ENCODE results near the gene PDSS1.

PDSS1 gene

DNA sequence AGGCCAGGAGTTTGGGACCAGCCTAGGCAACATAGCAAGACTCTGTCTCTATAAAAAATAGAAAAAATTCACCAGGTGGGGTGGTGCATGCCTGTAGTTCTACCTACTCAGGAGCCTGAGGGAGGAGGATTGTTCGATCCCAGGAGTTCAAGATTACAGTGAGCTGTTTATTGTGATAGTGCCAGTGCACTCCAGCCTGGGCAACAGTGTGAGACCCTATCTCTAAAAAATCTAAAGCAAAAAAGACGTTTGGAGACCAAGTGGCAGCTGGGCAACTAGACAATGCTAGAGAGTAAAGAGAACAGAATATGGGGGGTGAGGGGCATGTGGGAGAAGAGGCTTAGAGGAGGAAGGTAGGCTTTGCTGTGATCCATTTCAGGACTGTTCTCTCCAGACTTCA, 1.4 kb downstream of the PDSS1 start:
- DNase-seq (ENCODE audit: low read depth in 1 of 2, low spot score in 1 of 2) = no peak

DNA sequence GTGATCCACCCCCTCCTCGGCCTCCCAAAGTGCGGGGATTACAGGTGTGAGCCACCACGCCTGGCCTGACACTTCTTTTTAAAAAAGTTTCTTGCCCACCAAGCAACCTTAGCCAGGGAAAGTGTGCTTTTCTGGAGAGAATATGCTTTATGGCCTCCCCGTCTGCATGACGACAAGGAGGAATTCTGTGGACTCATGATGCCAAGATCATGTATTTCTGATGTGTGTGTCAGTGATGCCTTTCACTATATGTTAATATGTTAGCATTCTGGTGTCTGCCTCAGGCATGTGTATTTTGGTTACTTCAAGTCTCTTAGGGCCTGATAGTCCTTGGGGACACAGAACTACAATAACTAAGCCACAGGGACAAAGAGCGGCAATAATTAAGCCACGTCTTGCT, 2.1 kb downstream of the PDSS1 start:
- DNase-seq (ENCODE audit: low read depth in 1 of 2, low spot score in 1 of 2) = no peak

DNA sequence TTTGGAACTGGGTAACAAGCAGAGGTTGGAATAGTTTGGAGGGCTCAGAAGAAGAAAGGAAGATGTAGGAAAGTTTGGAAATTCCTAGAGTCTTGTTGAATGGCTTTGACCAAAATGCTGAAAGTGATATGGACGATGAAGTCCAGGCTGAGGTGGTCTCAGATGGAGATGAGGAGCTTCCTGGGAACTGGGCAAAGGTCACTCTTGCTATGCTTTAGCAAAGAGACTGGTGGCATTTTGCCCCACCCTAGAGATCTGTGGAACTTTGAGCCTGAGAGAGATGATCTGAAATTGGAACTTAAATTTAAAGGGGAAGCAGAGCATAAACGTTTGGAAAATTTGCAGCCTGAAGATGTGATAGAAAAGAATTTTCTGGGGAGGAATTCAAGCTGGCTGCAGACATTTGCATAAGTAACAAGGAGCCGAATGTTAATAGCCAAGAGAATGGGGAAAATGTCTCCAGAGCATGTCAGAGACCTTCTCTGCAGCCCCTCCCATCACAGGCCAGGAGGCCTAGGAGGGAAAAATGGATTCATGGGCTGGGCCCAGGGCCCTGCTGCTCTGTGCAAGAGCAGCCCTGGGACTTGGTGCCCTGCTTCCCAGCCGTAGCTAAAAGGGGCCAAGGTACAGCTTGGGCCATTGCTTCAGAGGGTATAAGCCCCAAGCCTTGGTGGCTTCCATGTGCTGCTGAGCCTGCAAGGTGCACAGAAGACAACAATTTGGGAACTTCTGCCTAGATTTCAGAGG, 3.6 kb downstream of the PDSS1 start:
- no peak for DNase-seq (ENCODE audit: low read depth in 1 of 2, low spot score in 1 of 2)

DNA sequence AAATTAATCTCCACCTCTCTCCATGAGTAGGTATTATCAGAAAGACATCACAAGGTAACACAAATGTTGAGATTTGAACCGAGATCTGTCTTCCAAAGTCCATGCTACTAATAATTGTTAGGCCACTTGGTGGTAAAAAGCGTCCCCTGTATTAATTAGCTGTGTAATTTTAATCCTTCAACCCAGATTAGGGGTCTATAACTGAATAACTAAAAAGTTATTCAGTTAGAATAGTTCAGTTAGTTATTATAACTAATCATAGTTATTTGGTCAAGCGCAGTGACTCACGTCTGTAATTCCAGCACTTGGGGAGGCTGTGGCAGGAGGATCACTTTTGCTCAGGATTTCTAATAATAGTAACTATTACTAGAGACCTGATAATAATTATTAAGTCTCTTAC, 5.6 kb downstream of the PDSS1 start:
- no peak for DNase-seq (ENCODE audit: low read depth in 1 of 2, low spot score in 1 of 2)

DNA sequence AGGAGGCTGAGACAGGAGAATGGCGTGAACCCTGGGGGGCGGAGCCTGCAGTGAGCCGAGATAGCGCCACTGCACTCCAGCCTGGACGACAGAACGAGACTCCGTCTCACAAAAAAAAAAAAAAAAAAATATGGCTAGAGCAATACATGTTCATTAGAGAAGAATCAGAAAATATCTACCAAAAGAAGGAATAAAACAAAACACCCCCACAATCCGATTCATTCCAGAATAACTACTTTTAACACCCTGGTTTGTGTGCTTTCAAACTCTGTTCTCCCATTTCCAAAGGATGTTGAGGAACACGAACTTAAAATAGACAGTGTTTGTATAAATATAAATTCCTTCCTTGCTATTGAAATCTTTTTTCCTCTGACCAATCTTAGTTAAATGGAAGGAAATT, 6.5 kb downstream of the PDSS1 start:
- DNase-seq (ENCODE audit: low read depth in 1 of 2, low spot score in 1 of 2) = no peak

DNA sequence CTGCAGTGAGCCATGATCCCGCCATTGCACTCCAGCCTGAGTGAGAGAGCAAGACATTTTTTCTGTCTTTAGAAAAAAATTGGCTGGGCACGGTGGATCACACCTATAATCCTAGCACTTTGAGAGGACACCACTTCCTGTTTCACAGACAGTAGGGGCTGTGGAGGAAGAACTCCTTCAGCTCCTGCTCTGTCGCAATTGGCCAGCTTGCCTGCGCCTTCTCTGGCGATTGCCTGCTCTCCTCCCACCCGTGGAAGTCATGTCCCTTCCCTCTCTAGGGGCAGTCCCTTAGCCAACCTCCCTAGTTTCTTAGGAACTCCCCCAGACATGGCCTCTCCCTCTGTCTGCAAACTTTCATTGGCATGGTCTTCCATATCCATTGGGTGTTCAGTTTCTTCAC, 8.7 kb downstream of the PDSS1 start:
- DNase-seq (ENCODE audit: low read depth in 1 of 2, low spot score in 1 of 2) = no peak

DNA sequence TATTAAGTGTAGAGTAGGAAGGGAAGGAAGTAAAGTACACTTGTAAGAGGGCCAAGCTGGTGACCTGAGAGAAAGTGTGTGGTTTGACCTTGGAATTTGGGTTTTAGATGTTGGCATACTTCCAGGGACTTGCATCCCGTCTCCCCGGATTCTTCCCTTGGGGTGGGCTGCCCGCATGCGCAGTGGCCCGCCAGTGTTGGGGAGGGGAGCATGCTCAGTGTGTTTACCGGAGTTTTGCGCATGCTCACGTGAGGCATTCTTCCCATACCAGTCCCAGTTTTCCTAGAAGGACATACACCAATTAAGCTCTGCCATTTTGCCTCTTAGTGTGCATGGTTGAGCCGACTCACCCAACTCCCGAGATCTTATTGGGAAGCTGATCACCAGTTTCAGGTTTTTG, 9.4 kb downstream of the PDSS1 start:
- DNase-seq (ENCODE audit: low read depth in 1 of 2, low spot score in 1 of 2) = no peak

DNA sequence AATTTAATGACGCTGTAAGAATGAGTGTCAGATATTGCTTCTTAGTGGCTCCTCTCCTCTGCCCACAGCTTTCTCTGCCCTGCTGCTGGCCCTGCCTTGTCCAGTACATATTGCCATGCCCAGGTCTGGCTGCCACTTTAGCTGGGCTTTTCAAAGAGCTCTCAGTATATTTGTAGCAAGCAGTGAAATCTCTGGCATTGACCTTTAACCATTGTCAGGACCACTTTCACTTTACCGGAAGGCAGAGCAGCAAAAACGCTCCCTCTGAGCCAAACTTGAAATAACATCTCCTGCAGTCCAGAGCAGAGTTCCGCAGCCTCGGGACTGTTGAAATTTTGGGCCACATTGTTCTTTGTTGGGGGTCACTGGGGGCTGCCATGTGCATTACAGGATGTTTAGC, 13.8 kb downstream of the PDSS1 start:
- no peak for DNase-seq (ENCODE audit: low read depth in 1 of 2, low spot score in 1 of 2)

DNA sequence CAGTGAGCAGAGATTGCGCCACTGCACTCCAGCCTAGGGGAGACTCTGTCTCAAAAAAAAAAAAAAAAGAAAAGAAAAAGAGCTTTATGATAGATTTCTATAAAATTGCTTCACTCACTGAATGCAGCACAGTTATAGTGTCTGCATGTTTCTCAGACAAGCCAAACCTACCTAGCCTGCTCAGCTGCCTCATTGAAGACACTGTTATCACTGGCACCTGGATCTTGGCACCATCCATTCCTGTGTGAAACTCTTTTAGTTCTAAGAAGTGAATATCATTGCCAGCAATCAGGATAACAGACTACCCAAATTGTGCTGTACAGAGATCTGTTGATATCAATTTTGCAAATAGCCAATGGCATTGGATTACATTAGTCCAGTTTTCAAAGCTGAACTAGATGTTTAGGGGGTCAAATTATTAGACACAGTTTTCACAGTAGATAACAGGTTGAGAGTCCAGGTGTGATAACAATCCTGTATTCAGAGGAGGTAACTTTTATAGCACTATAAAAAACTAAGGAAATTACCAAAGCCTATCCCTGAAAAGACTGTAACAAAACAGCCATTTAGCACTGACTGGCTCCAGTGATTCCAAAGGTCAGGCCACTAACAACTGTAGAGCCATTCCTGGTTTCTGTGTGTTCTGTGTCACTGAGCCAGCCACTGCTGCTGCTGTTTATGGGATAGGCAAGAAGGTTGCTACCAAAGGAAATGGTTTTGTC, 17.1 kb downstream of the PDSS1 start:
- no peak for DNase-seq (ENCODE audit: low read depth in 1 of 2, low spot score in 1 of 2)

DNA sequence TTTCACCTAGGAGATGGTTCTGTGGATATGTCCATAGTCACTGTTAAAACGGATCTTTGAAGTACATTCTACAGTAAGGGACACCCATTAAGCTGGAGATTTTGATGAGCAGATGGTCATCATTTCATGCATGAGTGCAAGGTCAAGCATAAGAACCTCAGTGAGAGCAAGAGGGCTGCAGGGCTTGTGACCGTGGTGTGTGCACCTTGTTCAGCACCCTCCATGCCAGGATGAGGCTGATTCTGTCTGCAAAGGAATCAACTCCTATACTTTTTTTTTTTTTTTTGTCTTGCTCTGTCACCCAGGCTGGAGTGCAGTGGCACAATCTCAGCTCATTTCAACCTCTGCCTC, 17.6 kb downstream of the PDSS1 start:
- no peak for DNase-seq (ENCODE audit: low read depth in 1 of 2, low spot score in 1 of 2)

DNA sequence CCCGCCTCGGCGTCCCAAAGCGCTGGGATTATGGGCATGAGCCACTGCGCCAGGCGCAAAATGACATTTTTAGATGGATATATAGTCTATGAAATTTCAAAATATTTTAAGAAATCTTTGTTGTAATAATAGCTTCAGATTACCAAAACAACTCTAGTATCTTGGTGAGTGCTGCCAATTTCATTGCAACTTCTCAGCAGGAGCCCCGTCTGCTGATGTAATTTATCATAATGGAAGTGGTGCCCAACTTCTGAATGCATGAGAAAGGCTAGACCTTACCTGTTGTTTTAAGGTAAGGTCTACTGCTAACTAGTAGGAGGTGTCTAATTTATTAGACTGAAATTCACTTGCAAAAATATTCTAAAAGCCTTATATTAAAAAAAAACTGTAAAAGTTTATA, 20.0 kb downstream of the PDSS1 start:
- DNase-seq (ENCODE audit: low read depth in 1 of 2, low spot score in 1 of 2) = no peak

DNA sequence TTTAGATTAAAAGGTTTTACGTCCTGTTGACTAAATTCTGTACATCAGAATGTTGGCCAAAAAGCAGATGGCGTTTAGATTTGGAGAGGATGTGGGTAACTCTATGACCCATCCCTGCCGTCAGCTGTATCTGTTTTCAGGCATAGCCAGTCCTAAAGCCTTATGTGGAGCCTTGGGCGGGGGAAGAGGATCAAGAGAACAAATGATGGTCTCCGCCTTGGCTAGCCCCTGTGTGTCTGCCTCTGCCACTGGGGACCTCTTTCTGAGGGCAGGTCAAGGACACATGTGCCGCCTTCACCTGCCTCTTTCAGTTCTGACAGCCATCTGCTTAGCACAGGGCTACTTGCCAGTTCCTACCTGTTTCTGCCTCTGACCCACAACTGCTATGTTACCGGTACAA, 24.1 kb downstream of the PDSS1 start:
- no peak for DNase-seq (ENCODE audit: low read depth in 1 of 2, low spot score in 1 of 2)

DNA sequence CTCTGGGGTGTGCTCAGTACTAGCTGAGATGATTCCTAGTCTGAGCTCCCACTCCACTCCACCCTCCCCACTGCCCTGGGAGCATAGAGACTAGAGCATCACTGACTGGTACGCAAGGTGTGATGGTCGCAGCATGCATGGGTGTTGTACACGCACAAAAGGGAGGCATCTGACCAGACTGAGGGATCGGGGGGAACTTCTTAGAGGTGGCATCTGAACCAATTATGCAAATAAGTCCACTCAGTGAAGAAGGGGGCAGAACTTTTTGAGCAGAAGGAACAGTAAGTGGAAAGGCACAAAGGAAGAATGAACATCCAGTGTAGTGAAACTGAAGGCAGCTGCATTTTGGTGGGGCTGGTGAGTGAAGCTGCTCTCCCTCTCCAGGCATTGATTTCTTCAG, 25.5 kb downstream of the PDSS1 start:
- DNase-seq (ENCODE audit: low read depth in 1 of 2, low spot score in 1 of 2) = no peak

DNA sequence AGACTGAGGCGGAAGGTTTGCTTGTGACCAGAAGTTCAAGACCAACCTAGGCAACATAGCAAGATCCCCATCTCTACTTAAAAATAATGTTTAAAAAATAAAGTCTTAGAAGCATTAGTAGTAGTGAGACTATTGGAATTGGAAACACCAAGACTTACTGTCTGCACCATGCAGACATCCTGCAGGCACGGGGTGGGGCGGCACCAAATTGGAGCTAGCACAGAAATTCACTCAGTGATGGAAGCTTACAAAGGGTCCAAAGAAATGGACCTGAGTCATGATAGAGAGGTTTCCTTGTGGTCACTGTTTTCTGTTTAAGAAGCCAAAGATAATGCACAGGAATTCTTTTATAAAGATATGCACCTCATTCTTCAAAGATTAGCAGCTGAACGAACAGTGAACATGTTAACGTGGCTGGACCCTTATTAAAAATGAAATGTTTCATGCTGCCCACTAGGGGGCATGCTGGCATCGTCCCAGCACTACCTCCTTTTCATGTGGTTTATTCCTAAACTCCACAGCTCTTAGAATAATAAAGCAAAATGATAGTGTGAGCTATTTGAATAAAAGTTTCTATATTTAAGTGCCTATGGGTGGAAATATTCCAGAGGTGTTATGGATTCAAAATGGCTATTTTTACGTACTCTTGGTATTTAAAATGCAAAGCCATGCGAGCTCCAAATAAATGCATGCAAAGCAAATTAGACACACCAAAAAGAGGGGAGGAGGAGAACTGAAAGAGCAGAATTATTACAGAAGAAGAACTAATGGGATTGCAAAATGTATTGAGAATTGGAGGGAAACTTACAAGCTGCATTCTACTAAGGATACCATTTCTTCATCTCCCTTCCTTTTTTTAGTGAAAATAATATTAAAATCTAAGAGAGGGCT, 28.6 kb downstream of the PDSS1 start:
- DNase-seq (ENCODE audit: low read depth in 1 of 2, low spot score in 1 of 2) = peak in 1 of 2 donors; percentile 17

DNA sequence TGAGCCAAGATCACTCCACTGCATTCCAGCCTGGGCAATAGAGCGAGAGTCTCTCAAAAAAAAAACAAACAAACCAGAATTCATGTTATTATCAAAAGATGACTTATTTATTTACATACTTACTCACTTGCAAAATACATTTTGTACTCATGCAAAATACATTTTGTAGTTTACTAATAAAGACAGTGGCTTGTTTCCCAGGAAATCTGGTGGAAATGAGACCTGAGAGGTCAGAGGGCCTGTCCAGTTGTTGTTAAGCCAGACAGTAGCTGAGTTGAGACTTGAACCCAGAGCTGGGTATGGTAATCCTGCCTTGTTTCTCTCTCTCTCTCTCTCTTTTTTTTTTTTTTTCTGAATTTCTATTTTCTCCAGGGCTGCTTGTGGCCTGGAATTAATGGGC, 29.5 kb downstream of the PDSS1 start:
- no peak for DNase-seq (ENCODE audit: low read depth in 1 of 2, low spot score in 1 of 2)

DNA sequence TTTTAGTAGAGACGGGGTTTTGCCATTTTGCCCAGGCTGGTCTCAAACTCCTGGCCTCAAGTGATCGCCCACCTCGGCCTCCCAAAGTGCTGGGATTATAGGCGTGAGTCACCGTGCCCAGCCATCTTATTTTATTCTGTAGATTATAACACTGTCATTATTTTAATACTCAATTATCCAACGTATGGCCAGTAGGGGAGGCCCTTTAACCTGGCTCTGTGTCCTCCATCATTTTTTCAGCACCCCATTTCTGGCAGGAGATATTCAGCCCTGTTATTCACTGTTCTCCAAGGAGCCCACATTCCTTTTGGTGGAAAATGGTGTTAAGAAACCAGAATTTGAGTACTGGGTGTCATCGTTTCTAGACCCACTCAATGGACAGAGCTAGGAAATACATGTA, 31.5 kb downstream of the PDSS1 start:
- no peak for DNase-seq (ENCODE audit: low read depth in 1 of 2, low spot score in 1 of 2)

DNA sequence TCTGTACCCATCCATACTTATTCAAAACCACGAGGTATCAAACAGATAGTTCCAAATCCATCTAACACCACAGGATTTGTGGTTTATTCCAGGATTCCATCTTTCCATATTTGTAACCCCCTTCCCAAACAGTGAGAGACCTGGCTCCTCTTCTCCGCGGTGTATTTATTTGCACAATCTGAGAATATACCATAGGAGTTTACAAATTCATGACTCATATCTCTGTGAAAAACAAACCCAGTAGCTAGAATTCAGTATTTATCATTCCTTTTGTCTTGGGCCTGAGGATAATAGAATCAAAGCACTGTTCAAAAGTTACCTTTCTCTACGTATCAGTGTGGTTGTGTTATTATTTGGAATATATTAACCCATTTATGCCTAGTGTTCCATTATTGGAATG, 31.9 kb downstream of the PDSS1 start:
- DNase-seq (ENCODE audit: low read depth in 1 of 2, low spot score in 1 of 2) = no peak

DNA sequence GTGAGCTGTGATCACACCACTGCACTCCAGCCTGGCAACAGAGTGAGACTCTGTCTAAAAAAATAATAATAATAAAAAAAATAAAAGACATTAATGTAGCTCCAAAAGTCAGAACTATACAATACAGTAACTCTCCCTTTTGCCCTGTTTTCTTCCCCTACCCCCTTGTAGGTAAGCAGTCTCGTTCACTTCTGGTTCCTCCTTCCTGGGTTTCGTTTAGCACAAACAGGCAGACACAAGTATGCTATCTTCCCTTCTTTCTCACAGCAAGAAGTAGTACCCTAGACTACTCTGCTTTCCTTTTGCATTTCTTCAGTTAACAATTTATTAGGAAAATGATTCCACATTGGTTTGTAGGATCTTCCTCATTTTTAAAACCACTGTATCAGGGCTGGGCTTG, 33.1 kb downstream of the PDSS1 start:
- DNase-seq (ENCODE audit: low read depth in 1 of 2, low spot score in 1 of 2) = no peak

DNA sequence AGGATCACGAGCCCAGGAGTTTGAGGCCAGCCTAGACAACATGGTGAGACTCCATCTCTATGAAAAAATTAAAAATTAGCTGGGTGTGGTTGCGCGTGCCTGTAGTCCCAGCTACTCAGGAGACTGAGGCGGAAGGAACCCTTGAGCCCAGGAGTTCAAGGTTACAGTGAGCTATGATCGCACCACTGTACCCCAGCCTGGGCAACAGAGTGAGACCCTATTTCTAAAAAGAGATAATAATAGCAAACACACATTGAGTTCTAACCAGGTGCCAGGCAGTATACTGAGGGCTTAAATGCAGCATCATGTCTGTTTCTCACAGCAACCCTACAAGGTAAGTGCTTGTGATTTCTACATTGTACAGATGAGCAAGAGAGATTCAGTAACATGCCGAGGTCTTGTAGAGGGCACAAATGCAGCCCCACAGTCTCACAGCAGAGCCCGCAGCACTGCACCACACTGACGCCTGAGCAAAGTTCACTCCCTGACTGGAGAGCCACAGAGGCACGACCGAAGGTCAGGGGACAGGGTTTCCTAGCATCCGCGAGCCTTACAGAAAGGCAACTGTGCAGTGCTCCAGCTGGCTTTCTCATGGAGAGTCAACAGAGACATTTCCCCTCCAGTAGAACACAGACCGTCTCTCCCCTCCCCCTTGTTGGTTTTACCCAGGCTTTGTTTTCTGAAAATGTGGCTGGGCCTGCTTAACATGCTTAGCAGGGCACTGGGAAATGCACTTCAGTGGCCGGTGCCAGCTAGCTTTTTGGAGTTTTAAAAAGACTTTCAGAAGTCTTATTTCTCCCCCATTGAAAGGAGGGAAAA, 36.5 kb downstream of the PDSS1 start:
- DNase-seq (ENCODE audit: low read depth in 1 of 2, low spot score in 1 of 2) = no peak

DNA sequence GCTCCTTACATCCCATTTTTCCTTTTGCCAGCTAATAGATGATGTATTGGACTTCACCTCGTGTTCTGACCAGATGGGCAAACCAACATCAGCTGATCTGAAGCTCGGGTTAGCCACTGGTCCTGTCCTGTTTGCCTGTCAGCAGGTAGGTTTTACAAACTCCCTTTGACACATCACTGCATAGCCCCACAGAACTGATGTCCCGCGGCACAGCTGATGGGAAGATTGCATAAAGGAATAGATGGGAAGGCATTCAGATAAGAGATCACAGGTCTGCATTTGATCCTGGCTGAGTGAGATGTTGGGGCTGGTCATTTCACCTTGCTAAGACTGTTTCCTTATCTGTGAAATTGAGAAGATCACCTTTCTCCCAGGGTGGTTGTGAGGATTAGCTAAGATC, 37.9 kb downstream of the PDSS1 start:
- no peak for DNase-seq (ENCODE audit: low read depth in 1 of 2, low spot score in 1 of 2)

DNA sequence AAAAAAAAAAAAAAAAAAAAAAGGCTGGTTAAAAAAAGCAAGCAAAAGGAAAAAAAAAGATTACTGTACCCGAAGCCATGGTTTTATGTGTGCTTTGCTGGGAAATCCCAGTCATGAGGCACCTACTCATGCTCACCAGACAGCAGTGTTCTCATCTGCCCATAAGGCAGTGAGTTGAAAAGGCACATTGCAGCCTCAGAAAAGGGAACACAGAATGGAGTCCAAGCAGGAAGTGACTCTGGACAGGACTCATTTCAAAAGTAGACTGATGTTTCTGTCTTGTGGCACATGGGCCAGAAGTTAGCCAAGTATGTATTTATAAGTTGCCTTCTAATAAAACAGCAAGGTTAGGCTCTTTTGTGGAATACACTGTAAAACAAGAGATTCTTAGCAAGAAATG, 40.2 kb downstream of the PDSS1 start:
- no peak for DNase-seq (ENCODE audit: low read depth in 1 of 2, low spot score in 1 of 2)
